GF-D8 (cell line): Measurements from ENCODE around the gene LOXL1.

ENCODE experiments used
- DNase-seq: peaks from one replicate; lab custom pipeline; 2025; lab: John Stamatoyannopoulos, UW

The LOXL1 gene

GRCh38 chr15:73926219-73927002 is at the start of gene LOXL1:
LOXL1 (plus strand) TSS chr15:73926462; CDS start chr15:73926784, 322 bp downstream.
- no peak for DNase-seq

GRCh38 chr15:73879426-73879825 is 46.8 kb upstream of the LOXL1 start:
- DNase-seq, result no peak

- DNase-seq, result no peak
Observed at GRCh38 chr15:73881579-73882320, 44.5 kb upstream of the LOXL1 start.

- no peak for DNase-seq
Observed at GRCh38 chr15:73882761-73883419, 43.4 kb upstream of the LOXL1 start.

GRCh38 chr15:73884159-73884558 is 42.1 kb upstream of the LOXL1 start:
- no peak for DNase-seq

- DNase-seq, result no peak
Observed at GRCh38 chr15:73885954-73886700, 40.1 kb upstream of the LOXL1 start.

- no peak for DNase-seq
Observed at GRCh38 chr15:73886717-73887345, 39.4 kb upstream of the LOXL1 start.

- no peak for DNase-seq
Observed at GRCh38 chr15:73887481-73887880, 38.8 kb upstream of the LOXL1 start.

GRCh38 chr15:73888224-73889041 is 37.8 kb upstream of the LOXL1 start:
- DNase-seq, result no peak

- DNase-seq, result no peak
Observed at GRCh38 chr15:73889053-73889761, 37.1 kb upstream of the LOXL1 start.

- no peak for DNase-seq
Observed at GRCh38 chr15:73889762-73890124, 36.5 kb upstream of the LOXL1 start.

GRCh38 chr15:73891328-73892315 is 34.6 kb upstream of the LOXL1 start:
- DNase-seq, result no peak

GRCh38 chr15:73892446-73893226 is 33.6 kb upstream of the LOXL1 start:
- DNase-seq, result no peak

- no peak for DNase-seq
Observed at GRCh38 chr15:73894133-73894814, 32.0 kb upstream of the LOXL1 start.

GRCh38 chr15:73897441-73898261 is 28.6 kb upstream of the LOXL1 start:
- no peak for DNase-seq

GRCh38 chr15:73899197-73900094 is 26.8 kb upstream of the LOXL1 start:
- no peak for DNase-seq
